ENCODE results near the gene SGCA. TPM values are rescaled to one million over a fixed set of nuclear protein-coding genes. Genes with fewer than 3 reads are reported as not detected.

Gene SGCA
- total and polyA plus RNA-seq, 2 of the 13 experiments (the other 11 are each of a cell fraction or from before 2014, with no cell fraction given): not detected

DNA sequence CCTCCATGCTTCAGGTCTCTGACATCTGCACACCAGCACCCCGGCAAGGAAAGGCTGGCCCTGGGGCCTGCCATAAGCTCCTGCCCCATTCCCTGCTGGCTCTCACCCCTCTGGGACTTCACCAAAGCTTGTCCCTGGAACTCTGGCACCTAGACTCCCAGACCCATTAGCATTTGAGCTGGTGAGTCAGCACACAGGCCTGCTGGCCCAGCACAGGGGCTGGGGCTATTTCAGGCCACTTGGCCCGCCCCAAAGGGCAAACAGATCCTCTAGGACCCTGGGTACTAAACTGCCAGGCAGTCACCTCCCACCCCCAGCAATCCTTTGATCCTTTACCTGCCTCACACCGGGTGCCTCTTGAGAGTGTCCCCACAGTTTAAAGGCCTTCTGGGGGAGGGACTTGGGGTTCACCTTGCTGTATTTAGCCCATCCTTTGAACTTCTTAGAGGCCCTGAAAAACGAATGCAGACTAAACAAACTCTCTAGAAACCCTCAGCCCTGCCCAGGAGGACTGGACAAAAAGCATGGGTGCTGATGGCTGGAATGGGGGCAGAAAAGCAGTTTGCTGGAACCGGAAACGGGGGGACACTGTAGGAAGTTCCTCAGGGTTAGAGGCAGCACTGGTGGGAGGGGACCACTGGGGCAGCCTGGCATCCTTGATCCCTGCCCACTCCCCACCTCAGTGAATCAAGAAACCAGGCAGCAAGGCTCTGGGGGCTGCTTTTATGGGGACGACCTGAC is 32.6 kb upstream of the SGCA start (continued):
- TF ChIP-seq, protein P1, sequence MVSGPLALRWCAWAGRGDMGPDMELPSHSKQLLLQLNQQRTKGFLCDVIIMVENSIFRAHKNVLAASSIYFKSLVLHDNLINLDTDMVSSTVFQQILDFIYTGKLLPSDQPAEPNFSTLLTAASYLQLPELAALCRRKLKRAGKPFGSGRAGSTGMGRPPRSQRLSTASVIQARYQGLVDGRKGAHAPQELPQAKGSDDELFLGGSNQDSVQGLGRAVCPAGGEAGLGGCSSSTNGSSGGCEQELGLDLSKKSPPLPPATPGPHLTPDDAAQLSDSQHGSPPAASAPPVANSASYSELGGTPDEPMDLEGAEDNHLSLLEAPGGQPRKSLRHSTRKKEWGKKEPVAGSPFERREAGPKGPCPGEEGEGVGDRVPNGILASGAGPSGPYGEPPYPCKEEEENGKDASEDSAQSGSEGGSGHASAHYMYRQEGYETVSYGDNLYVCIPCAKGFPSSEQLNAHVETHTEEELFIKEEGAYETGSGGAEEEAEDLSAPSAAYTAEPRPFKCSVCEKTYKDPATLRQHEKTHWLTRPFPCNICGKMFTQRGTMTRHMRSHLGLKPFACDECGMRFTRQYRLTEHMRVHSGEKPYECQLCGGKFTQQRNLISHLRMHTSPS (CRISPR knock-in tag; IDR thresholded peaks at IDR 0.05; ENCODE audit: low read depth): peak; percentile 71; the same call in 1 of the 2 replicates
- TF ChIP-seq RFXAP (CRISPR knock-in tag; IDR thresholded peaks at IDR 0.05; ENCODE audit: borderline replicate concordance) (peak; percentile 67; the same call in 1 of the 2 replicates), ZNF367 (CRISPR knock-in tag; IDR thresholded peaks at IDR 0.05; ENCODE audit: borderline replicate concordance) (no peak), ZNF788 (CRISPR knock-in tag; IDR thresholded peaks at IDR 0.05; ENCODE audit: borderline replicate concordance) (no peak), ZNF160 (CRISPR knock-in tag; IDR thresholded peaks at IDR 0.05) (no peak), SRSF1 (optimal IDR thresholded peaks at IDR 0.05; ENCODE audit: low read depth, low read length) (peak; percentile 6), CREM (IDR thresholded peaks at IDR 0.05) (peak; percentile 53; the same call in 1 of the 2 replicates), CREM (CRISPR knock-in tag; IDR thresholded peaks at IDR 0.05) (no peak), SPEN (CRISPR knock-in tag; IDR thresholded peaks at IDR 0.05; ENCODE audit: low read depth) (0 out of 2 replicates have a peak, but pooled peaks have one; percentile 43), ZNF33B (CRISPR knock-in tag; IDR thresholded peaks at IDR 0.05) (no peak), ZNF230 (CRISPR knock-in tag; IDR thresholded peaks at IDR 0.05) (no peak), GABPA (IDR thresholded peaks at IDR 0.05; ENCODE audit: low read depth, low read length) (no peak), GABPA (CRISPR knock-in tag; IDR thresholded peaks at IDR 0.05; ENCODE audit: low read depth) (no peak), ZNF7 (CRISPR knock-in tag; IDR thresholded peaks at IDR 0.05) (no peak), CENPX (CRISPR knock-in tag; IDR thresholded peaks at IDR 0.05) (no peak)
- TF ChIP-seq, protein P2, sequence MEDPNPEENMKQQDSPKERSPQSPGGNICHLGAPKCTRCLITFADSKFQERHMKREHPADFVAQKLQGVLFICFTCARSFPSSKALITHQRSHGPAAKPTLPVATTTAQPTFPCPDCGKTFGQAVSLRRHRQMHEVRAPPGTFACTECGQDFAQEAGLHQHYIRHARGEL (CRISPR knock-in tag; IDR thresholded peaks at IDR 0.05): no peak
- TF ChIP-seq, protein P3, sequence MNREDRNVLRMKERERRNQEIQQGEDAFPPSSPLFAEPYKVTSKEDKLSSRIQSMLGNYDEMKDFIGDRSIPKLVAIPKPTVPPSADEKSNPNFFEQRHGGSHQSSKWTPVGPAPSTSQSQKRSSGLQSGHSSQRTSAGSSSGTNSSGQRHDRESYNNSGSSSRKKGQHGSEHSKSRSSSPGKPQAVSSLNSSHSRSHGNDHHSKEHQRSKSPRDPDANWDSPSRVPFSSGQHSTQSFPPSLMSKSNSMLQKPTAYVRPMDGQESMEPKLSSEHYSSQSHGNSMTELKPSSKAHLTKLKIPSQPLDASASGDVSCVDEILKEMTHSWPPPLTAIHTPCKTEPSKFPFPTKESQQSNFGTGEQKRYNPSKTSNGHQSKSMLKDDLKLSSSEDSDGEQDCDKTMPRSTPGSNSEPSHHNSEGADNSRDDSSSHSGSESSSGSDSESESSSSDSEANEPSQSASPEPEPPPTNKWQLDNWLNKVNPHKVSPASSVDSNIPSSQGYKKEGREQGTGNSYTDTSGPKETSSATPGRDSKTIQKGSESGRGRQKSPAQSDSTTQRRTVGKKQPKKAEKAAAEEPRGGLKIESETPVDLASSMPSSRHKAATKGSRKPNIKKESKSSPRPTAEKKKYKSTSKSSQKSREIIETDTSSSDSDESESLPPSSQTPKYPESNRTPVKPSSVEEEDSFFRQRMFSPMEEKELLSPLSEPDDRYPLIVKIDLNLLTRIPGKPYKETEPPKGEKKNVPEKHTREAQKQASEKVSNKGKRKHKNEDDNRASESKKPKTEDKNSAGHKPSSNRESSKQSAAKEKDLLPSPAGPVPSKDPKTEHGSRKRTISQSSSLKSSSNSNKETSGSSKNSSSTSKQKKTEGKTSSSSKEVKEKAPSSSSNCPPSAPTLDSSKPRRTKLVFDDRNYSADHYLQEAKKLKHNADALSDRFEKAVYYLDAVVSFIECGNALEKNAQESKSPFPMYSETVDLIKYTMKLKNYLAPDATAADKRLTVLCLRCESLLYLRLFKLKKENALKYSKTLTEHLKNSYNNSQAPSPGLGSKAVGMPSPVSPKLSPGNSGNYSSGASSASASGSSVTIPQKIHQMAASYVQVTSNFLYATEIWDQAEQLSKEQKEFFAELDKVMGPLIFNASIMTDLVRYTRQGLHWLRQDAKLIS (CRISPR knock-in tag; IDR thresholded peaks at IDR 0.05): no peak
- TF ChIP-seq, protein P4, sequence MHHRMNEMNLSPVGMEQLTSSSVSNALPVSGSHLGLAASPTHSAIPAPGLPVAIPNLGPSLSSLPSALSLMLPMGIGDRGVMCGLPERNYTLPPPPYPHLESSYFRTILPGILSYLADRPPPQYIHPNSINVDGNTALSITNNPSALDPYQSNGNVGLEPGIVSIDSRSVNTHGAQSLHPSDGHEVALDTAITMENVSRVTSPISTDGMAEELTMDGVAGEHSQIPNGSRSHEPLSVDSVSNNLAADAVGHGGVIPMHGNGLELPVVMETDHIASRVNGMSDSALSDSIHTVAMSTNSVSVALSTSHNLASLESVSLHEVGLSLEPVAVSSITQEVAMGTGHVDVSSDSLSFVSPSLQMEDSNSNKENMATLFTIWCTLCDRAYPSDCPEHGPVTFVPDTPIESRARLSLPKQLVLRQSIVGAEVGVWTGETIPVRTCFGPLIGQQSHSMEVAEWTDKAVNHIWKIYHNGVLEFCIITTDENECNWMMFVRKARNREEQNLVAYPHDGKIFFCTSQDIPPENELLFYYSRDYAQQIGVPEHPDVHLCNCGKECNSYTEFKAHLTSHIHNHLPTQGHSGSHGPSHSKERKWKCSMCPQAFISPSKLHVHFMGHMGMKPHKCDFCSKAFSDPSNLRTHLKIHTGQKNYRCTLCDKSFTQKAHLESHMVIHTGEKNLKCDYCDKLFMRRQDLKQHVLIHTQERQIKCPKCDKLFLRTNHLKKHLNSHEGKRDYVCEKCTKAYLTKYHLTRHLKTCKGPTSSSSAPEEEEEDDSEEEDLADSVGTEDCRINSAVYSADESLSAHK (CRISPR knock-in tag; IDR thresholded peaks at IDR 0.05; ENCODE audit: borderline replicate concordance): no peak
- TF ChIP-seq, protein P5, sequence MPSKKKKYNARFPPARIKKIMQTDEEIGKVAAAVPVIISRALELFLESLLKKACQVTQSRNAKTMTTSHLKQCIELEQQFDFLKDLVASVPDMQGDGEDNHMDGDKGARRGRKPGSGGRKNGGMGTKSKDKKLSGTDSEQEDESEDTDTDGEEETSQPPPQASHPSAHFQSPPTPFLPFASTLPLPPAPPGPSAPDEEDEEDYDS (CRISPR knock-in tag; IDR thresholded peaks at IDR 0.05): 0 out of 2 replicates have a peak, but pooled peaks have one; percentile 28
- TF ChIP-seq, protein P6, sequence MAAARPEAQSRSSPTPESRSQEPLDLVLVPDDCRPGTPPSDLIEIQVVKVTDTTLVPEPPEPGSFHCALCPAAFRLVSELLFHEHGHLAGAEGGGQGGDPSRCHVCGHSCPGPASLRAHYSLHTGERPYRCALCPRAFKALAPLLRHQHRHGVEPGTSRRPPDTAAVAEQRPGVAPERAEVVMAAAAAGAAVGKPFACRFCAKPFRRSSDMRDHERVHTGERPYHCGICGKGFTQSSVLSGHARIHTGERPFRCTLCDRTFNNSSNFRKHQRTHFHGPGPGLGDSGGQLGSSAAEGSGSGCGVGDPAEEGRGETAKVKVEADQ (CRISPR knock-in tag; IDR thresholded peaks at IDR 0.05; ENCODE audit: borderline replicate concordance): no peak
